HCT116 (cell line): ENCODE measurements around the gene KRAS.

ENCODE experiments used
- ZFX ChIP-seq: fragments of 450-650 bp; IDR thresholded peaks from 2 replicates; pipeline ENCODE4 v1.6.1; 2017
- TF ChIP-seq, protein P1 (sequence below): IDR thresholded peaks from 2 replicates; pipeline ENCODE4 v1.6.1; 2012
- TF ChIP-seq, protein P2 (sequence below), 3 experiments: fragments of 200-600 bp in 1 of 3; sonication (generic) in 1 of 3; IDR thresholded peaks in 2 of 3; conservative IDR thresholded peaks in 1 of 3; 2 replicates each; pipeline ENCODE4 v1.5.1; 2012 to 2017; ENCODE audit warnings: low read depth in 2 of 3, low read length in 2 of 3, antibody characterized with exemption in 1 of 3, borderline replicate concordance in 1 of 3, control low read depth in 1 of 3, mild to moderate bottlenecking in 1 of 3, mixed read lengths in 1 of 3, mixed run types in 1 of 3, moderate library complexity in 1 of 3; ENCODE audit not compliant: insufficient read depth in 1 of 3

DNA sequence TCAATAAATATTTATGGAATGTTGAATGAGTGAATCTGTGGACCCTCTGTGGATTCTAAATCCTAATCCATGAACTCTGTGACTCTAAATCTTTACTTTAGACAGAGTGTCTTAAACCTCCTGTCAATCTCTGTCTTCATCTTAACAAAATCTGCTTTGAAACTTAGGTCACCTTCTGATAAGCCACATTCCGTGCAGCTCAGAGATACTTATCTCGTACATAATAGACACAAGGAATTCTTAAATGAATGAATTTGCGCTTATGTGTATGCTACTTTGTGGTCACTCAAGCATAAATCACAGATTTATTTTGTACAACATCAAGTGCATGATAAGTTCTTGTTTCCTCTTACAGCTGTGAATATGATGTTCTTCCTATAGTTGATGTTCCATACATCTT lies 2.2 kb upstream of the KRAS start:
- no peak for TF ChIP-seq ZFX
- TF ChIP-seq, protein P1, sequence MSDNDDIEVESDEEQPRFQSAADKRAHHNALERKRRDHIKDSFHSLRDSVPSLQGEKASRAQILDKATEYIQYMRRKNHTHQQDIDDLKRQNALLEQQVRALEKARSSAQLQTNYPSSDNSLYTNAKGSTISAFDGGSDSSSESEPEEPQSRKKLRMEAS: no peak
- TF ChIP-seq, protein P2, sequence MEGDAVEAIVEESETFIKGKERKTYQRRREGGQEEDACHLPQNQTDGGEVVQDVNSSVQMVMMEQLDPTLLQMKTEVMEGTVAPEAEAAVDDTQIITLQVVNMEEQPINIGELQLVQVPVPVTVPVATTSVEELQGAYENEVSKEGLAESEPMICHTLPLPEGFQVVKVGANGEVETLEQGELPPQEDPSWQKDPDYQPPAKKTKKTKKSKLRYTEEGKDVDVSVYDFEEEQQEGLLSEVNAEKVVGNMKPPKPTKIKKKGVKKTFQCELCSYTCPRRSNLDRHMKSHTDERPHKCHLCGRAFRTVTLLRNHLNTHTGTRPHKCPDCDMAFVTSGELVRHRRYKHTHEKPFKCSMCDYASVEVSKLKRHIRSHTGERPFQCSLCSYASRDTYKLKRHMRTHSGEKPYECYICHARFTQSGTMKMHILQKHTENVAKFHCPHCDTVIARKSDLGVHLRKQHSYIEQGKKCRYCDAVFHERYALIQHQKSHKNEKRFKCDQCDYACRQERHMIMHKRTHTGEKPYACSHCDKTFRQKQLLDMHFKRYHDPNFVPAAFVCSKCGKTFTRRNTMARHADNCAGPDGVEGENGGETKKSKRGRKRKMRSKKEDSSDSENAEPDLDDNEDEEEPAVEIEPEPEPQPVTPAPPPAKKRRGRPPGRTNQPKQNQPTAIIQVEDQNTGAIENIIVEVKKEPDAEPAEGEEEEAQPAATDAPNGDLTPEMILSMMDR (IDR thresholded peaks at IDR 0.05 in 2 of 3, conservative IDR thresholded peaks at IDR 0.05 in 1 of 3; ENCODE audit: borderline replicate concordance in 1 of 3, insufficient read depth in 1 of 3, low read depth in 2 of 3, low read length in 2 of 3): no peak
